PC-3 (cell line): ENCODE results near the gene CACUL1.

Source experiments
- CTCF ChIP-seq: fragments of 300-600 bp; sonication (generic); conservative IDR thresholded peaks from 2 replicates; pipeline ENCODE4 v1.5.1; 2017; ENCODE audit warnings: antibody characterized with exemption, low read depth, mild to moderate bottlenecking, low read length
- EZH2phosphoT487 ChIP-seq: fragments of 300-600 bp; sonication (generic); IDR thresholded peaks from 2 replicates; pipeline ENCODE4 v1.6.1; 2018; ENCODE audit warnings: mild to moderate bottlenecking, antibody characterized with exemption, low read length, borderline replicate concordance

DNA sequence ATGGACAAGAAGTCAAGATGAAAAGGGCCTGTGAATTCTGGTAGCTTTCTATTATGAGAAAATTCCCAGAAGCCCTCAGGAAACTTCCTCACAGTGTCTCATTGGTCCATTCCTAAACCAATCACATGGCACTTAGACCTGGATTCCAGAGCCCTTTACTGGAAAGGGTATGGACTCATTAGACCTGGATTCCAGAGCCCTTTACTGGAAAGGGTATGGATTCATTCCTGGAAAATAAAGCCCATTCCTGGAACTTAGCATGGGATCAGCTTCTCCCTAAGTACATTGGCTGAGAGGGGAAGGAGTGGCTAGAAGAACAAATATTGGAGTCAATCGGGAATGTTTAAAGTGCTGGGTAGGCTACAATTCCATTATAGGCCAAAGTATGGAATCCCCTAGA is 3.7 kb upstream of the CACUL1 start:
- TF ChIP-seq EZH2phosphoT487 (no peak), CTCF (no peak)
